ENCODE data around the gene DPPA4.
"Not testable (repeated sequence)": the region's sequence is repeated elsewhere in the genome, so short reads cannot be mapped to it uniquely, and the experiment has no call there.

DNA sequence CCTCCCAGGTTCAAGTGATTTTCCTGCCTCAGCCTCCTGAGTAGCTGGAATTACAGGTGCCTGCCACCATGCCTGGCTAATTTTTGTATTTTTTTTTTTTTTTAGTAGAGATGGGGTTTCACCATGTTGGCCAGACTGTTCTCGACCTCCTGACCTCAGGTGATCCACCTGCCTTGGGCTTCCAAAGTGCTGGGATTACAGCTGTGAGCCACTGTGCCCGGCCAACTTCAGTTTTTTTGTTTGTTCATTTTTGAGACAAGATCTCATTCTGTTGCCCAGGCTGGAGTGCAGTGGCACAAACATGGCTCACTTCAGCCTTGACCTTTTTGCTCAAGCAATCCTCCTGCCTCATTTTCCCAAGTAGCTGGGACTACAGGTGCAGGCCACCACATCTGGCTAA is 21.5 kb upstream of the DPPA4 start:
- not testable (repeated sequence) for TF ChIP-seq CTCF, POLR2A (IDR thresholded peaks at IDR 0.05)

Data from esophagus squamous epithelium (tissue), 4 donors.